ENCODE data around the gene CIART. TPM values are rescaled to one million over a fixed set of nuclear protein-coding genes. Genes with fewer than 3 reads are reported as not detected.
A peak's percentile ranks its signal among the peaks of the same experiment; 100 is the strongest.

CIART gene
- total RNA-seq, 1 donor from 2014 or later = 2.7 TPM

DNA sequence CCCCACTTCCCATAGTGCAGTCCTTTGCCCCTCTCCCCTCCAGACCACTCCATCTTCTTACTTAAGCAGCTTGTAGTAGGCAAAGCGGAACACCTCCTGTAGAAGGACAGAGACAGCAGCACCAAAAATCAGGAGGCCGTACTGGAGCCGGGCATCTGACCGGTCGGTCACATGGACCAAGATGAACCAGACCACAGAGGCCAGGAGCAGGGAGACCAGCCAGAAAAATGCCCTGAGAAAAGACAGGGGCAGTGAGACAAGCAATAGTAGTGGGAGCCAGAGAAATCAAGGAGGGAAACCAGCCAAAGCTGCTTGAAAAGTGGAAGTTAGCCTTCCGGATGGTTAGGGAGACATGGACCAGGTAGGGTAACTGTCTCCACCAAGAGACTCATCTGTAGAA is 14.5 kb upstream of the CIART start:
- no peaks in the 10 kb centered on the region for H3K27me3 Mint-ChIP-seq
- peaks cover 6% of the 10 kb centered on the region for H3K36me3 Mint-ChIP-seq (ENCODE audit: insufficient read depth)
- H3K4me1 Mint-ChIP-seq (ENCODE audit: low read depth) = peaks cover 26% of the 10 kb centered on the region

DNA sequence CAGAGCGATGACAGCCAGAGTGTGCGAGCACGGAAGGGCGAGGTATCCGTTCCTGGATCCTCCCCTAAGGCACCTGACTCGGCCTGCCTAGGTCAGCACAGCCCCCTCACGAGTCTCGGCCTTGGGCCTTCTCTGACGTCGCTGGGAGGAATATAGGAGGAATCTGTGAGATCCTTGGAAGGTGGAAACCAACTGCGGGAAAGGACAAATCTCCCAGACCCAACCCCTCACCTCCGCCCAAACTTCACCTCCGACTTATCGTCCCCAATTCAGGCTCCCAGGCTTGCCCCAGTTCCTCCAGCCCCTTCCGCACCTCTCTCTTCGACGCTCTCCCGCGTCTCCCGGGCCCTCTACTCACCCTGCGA is 14.0 kb upstream of the CIART start:
- Mint-ChIP-seq H3K4me1 (ENCODE audit: low read depth) (peaks cover 26% of the 10 kb centered on the region), H3K9me3 (ENCODE audit: low read depth) (no peaks in the 10 kb centered on the region), H3K27me3 (no peaks in the 10 kb centered on the region), H3K27ac (peak overlapping the region; percentile 98), H3K4me3 (ENCODE audit: low read depth) (peak overlapping the region; percentile 99), H3K36me3 (ENCODE audit: insufficient read depth) (peaks cover 6% of the 10 kb centered on the region)
- no peak for DNase-seq (ENCODE audit: low spot score, unreplicated experiment)
- TF ChIP-seq, protein P1, sequence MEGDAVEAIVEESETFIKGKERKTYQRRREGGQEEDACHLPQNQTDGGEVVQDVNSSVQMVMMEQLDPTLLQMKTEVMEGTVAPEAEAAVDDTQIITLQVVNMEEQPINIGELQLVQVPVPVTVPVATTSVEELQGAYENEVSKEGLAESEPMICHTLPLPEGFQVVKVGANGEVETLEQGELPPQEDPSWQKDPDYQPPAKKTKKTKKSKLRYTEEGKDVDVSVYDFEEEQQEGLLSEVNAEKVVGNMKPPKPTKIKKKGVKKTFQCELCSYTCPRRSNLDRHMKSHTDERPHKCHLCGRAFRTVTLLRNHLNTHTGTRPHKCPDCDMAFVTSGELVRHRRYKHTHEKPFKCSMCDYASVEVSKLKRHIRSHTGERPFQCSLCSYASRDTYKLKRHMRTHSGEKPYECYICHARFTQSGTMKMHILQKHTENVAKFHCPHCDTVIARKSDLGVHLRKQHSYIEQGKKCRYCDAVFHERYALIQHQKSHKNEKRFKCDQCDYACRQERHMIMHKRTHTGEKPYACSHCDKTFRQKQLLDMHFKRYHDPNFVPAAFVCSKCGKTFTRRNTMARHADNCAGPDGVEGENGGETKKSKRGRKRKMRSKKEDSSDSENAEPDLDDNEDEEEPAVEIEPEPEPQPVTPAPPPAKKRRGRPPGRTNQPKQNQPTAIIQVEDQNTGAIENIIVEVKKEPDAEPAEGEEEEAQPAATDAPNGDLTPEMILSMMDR (IDR thresholded peaks at IDR 0.05; ENCODE audit: unreplicated experiment) = no peak

More for the DNA sequence above, 14.5 kb upstream of the CIART start:
- DNase-seq (ENCODE audit: low spot score, unreplicated experiment) = no peak
- Mint-ChIP-seq H3K4me3 (ENCODE audit: low read depth) (peak overlapping the region; percentile 99), H3K9me3 (ENCODE audit: low read depth) (no peaks in the 10 kb centered on the region), H3K27ac (peak overlapping the region; percentile 98)
- TF ChIP-seq, protein P1 (IDR thresholded peaks at IDR 0.05; ENCODE audit: unreplicated experiment) = no peak

DNA sequence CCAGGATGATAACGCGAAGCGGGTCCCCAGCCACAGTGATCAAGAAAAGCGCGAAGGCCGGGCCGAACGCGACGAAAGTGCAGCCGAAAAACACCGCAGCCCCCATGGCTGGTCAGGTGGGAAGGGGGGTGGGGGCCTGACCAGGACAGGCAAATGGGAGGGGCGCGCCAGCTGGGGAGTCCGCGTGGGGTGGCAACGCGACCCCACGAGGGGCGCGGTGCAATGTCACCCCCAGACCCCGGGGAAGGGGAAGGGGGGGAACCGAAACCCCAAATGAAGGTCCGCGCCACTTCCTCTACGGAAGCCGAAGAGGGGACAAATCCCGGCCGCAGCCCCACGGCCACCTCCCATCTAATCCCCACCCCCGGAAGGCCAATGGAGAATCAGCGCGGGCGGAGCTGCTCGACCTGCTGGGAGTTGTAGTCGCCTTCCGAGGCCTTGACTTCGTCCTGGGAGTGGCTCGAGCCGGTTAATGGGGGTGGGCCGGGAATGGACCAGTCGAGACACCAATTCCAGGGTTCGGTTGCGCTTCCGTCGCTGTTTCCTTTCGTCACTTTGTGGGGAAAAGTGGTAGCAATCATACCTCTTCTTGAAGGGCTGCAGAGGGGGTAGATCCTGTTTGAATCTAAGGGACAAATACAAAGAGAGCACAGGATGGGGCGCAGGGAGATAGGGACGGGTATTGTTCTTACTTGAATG is 13.5 kb upstream of the CIART start, which contains the start of gene APH1A:
APH1A (minus strand) TSS at position 312 of the 699 bp plus-strand sequence; CDS start at position 106, 206 bp downstream.
- Mint-ChIP-seq H3K9me3 (ENCODE audit: low read depth) (no peaks in the 10 kb centered on the region), H3K27ac (peak within 1 kb of the TSS; percentile 98), H3K4me1 (ENCODE audit: low read depth) (peaks cover 26% of the 10 kb centered on the region), H3K4me3 (ENCODE audit: low read depth) (peak within 1 kb of the TSS; percentile 99), H3K36me3 (ENCODE audit: insufficient read depth) (peaks cover 6% of the 10 kb centered on the region), H3K27me3 (no peaks in the 10 kb centered on the region)
- peak; percentile 87 for DNase-seq (ENCODE audit: low spot score, unreplicated experiment)
- TF ChIP-seq, protein P1 (IDR thresholded peaks at IDR 0.05; ENCODE audit: unreplicated experiment) = no peak

DNA sequence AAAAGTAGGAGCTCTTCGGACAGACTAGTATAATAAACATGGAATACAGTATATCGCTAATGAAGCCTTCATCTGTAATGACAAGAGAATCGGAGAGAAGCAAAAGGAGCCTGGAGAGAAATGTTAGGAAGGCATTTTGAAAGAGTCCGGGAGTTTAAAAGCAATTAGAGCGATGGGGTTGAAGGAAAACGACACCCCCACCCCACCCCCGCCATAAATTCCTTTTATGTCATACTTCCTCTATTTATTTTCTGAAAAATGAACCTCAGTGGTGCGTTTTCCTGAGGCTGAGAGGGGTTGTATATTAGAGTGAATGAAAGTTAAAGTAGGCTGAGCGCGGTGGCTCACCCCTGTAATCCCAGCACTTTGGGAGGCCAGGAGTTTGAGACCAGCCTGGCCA is 12.9 kb upstream of the CIART start:
- Mint-ChIP-seq H3K36me3 (ENCODE audit: insufficient read depth) (peaks cover 6% of the 10 kb centered on the region), H3K4me1 (ENCODE audit: low read depth) (peaks cover 26% of the 10 kb centered on the region), H3K27me3 (no peaks in the 10 kb centered on the region), H3K4me3 (ENCODE audit: low read depth) (peak overlapping the region; percentile 99), H3K9me3 (ENCODE audit: low read depth) (no peaks in the 10 kb centered on the region), H3K27ac (peak overlapping the region; percentile 98)
- TF ChIP-seq, protein P1 (IDR thresholded peaks at IDR 0.05; ENCODE audit: unreplicated experiment) = no peak
- no peak for DNase-seq (ENCODE audit: low spot score, unreplicated experiment)

DNA sequence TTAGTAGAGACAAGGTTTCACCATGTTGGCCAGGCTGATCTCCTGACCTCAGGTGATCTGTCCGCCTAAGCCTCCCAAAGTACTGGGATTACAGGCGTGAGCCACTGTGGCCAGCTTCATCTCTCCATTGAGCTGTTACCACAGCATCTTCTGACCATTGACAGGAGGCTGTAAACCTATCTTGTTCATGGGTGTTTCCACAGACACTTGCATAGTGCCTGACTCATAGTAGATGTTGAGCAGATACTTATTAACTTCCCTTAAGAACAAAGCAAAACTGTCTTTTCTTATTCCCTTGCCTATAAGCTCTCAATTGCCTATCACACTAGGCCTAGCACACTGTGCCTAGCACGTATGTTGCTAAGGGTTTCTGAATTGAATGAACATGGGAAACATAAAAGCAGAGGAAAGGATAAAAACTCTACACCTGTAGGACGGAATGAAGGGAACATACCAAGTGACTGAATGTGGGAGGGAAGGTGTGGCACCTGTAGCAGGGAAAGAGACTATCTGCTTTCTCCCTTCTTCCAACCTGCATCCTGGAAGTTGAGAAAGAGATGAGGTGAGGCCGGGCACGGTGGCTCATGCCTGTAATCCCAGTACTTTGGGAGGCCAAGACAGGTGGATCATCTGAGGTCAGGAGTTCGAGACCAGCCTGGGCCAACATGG is 10.9 kb upstream of the CIART start:
- Mint-ChIP-seq H3K27me3 (no peaks in the 10 kb centered on the region), H3K4me3 (ENCODE audit: low read depth) (no peak overlapping the region), H3K9me3 (ENCODE audit: low read depth) (no peaks in the 10 kb centered on the region)

More for the DNA sequence above, 10.9 kb upstream of the CIART start:
- Mint-ChIP-seq H3K4me1 (ENCODE audit: low read depth) (peaks cover 26% of the 10 kb centered on the region), H3K27ac (peak overlapping the region; percentile 76), H3K36me3 (ENCODE audit: insufficient read depth) (peaks cover 2% of the 10 kb centered on the region)
- no peak for DNase-seq (ENCODE audit: low spot score, unreplicated experiment)
- TF ChIP-seq, protein P1 (IDR thresholded peaks at IDR 0.05; ENCODE audit: unreplicated experiment) = no peak

Measured in progenitor cell of endocrine pancreas (in vitro differentiated cells).